ENCODE results near the gene MRPL28. TPM values are rescaled to one million over a fixed set of nuclear protein-coding genes. Genes with fewer than 3 reads are reported as not detected.
"Not testable (repeated sequence)": the region's sequence is repeated elsewhere in the genome, so short reads cannot be mapped to it uniquely, and the experiment has no call there.

The MRPL28 gene
- total RNA-seq, 1 donor: 55.4 TPM

DNA sequence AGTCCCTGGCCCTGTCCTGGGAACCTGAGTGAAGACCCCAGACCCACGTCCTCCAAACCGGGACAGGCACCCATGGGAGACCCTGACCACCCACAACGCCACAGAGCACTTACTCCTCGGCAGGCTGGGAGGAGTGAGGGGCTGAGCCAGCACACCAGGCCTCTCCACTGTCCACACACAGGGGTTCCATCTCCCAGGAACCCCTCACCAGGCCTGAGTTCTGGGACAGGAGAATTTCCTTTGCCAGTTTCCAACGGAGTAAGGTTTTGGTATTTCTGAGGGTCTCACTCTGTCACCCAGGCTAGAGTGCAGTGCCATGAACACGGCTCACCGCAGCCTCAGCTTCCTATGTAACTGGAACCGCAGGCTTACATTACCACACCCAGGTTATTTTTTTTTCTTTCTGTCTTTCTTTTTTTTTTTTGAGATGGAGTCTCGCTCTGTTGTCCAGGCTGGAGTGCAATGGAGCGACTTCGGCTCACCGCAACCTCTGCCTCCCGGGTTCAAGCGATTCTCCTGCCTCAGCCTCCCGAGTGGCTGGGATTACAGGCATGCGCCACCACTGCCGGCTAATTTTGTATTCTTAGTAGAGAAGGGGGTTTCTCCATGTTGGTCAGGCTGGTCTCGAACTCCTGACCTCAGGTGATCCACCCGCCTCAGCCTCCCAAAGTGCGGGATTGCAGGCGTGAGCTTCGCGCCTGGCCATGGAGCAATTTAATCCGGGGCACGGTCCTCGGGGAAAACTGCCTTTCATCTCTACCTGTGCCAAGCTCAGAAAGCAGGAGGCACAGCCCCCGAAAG, 9.8 kb upstream of the MRPL28 start:
- peak overlapping the region; percentile 88 for H3K4me2 ChIP-seq (ENCODE audit: insufficient read depth, low read length)
- no peaks in the 10 kb centered on the region for H3K9me3 ChIP-seq (ENCODE audit: low read depth, low read length)
- peaks cover 30% of the 10 kb centered on the region for H3K79me2 ChIP-seq (ENCODE audit: insufficient read depth, low read length)
- TF ChIP-seq, protein P1, sequence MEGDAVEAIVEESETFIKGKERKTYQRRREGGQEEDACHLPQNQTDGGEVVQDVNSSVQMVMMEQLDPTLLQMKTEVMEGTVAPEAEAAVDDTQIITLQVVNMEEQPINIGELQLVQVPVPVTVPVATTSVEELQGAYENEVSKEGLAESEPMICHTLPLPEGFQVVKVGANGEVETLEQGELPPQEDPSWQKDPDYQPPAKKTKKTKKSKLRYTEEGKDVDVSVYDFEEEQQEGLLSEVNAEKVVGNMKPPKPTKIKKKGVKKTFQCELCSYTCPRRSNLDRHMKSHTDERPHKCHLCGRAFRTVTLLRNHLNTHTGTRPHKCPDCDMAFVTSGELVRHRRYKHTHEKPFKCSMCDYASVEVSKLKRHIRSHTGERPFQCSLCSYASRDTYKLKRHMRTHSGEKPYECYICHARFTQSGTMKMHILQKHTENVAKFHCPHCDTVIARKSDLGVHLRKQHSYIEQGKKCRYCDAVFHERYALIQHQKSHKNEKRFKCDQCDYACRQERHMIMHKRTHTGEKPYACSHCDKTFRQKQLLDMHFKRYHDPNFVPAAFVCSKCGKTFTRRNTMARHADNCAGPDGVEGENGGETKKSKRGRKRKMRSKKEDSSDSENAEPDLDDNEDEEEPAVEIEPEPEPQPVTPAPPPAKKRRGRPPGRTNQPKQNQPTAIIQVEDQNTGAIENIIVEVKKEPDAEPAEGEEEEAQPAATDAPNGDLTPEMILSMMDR (IDR thresholded peaks at IDR 0.05; ENCODE audit: extremely low read depth, low read depth, low read length): no peak
- H3K4me1 ChIP-seq (ENCODE audit: insufficient read depth, low read length): peaks cover 2% of the 10 kb centered on the region
- H3K27me3 ChIP-seq (ENCODE audit: insufficient read depth, low read length): no peaks in the 10 kb centered on the region
- DNase-seq (ENCODE audit: insufficient read length, low spot score, missing footprints): no peak
- H2AFZ ChIP-seq (ENCODE audit: low read length): no peak overlapping the region
- H4K20me1 ChIP-seq (ENCODE audit: insufficient read depth, low read length): peaks cover 15% of the 10 kb centered on the region
- H3K4me3 ChIP-seq (ENCODE audit: insufficient read depth, low read length): peak overlapping the region; percentile 83
- no peak overlapping the region for H3K27ac ChIP-seq (ENCODE audit: low read depth, low read length)
- peaks cover 13% of the 10 kb centered on the region for H3K36me3 ChIP-seq (ENCODE audit: insufficient read depth, low read length)

DNA sequence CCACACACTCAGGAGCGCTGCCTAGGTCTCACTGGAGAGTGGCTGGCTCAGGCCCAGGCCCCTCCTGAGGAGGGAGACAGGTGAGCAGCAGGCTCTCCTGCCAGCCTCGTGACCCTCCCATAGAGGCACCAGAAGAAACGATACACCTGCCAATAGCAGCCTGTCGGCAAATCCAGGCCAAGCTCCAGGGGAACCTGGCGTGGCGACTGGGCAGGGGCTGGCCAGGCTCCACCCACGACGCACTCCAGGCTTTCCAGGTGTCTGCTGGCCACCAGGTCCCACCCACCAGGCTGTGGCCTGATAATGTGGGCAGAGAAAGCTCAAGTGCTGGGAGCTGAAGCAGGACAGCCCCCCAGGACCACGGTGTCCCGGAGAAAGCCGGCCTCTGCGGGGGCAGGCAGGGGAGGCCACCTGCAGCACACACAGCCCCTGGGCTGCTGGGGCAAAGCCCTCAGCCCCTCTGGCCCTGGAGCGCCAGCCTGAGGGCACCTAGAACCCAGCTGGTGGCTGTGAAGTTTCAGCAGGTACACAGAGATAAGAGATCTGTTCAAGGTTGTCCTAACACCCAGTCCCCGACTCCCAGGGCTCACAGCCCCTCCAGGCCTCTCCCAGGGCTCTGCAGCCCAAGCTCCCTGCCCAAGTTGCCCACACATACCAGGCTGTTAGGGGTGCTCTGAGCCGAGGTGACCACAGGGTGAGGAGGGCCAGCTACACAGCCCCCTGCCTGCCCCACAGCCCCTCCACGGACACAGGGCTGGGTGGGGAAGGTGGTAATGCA, 9.0 kb upstream of the MRPL28 start:
- H3K9me3 ChIP-seq (ENCODE audit: low read depth, low read length): no peaks in the 10 kb centered on the region
- TF ChIP-seq, protein P1 (IDR thresholded peaks at IDR 0.05; ENCODE audit: extremely low read depth, low read depth, low read length): no peak
- H3K27me3 ChIP-seq (ENCODE audit: insufficient read depth, low read length): no peaks in the 10 kb centered on the region
- no peak overlapping the region for H2AFZ ChIP-seq (ENCODE audit: low read length)
- no peak overlapping the region for H3K4me2 ChIP-seq (ENCODE audit: insufficient read depth, low read length)
- no peak overlapping the region for H3K27ac ChIP-seq (ENCODE audit: low read depth, low read length)
- peaks cover 2% of the 10 kb centered on the region for H3K4me1 ChIP-seq (ENCODE audit: insufficient read depth, low read length)
- no peak overlapping the region for H3K4me3 ChIP-seq (ENCODE audit: insufficient read depth, low read length)
- H3K36me3 ChIP-seq (ENCODE audit: insufficient read depth, low read length): peaks cover 21% of the 10 kb centered on the region
- H3K79me2 ChIP-seq (ENCODE audit: insufficient read depth, low read length): peaks cover 30% of the 10 kb centered on the region
- no peak for DNase-seq (ENCODE audit: insufficient read length, low spot score, missing footprints)
- peaks cover 15% of the 10 kb centered on the region for H4K20me1 ChIP-seq (ENCODE audit: insufficient read depth, low read length)

DNA sequence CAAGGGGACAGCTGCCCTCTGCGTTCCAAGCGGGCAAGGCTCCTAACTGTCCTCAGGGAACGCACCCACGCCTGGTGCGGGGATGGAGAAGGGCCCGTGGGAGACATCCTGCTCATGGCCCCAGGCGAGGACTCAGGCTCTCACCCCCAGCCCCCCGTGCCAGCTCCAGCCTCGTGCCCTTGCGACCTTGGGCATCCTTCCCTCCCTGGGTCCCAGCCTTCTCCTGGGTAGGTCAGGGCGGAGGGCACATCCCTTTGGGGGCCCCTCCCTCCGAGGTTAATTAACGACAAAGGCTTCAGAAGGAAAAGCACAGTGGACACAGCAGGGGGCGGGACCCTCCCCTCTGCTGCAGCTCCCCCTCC, 8.5 kb upstream of the MRPL28 start:
- Histone ChIP-seq H3K4me1 (ENCODE audit: insufficient read depth, low read length) (peaks cover 2% of the 10 kb centered on the region), H3K4me2 (ENCODE audit: insufficient read depth, low read length) (no peak overlapping the region), H3K79me2 (ENCODE audit: insufficient read depth, low read length) (peaks cover 30% of the 10 kb centered on the region), H4K20me1 (ENCODE audit: insufficient read depth, low read length) (peaks cover 15% of the 10 kb centered on the region), H3K9me3 (ENCODE audit: low read depth, low read length) (no peaks in the 10 kb centered on the region), H2AFZ (ENCODE audit: low read length) (no peak overlapping the region), H3K36me3 (ENCODE audit: insufficient read depth, low read length) (peaks cover 22% of the 10 kb centered on the region), H3K27me3 (ENCODE audit: insufficient read depth, low read length) (no peaks in the 10 kb centered on the region), H3K27ac (ENCODE audit: low read depth, low read length) (no peak overlapping the region), H3K4me3 (ENCODE audit: insufficient read depth, low read length) (no peak overlapping the region)
- no peak for DNase-seq (ENCODE audit: insufficient read length, low spot score, missing footprints)
- TF ChIP-seq, protein P1 (IDR thresholded peaks at IDR 0.05; ENCODE audit: extremely low read depth, low read depth, low read length): no peak

DNA sequence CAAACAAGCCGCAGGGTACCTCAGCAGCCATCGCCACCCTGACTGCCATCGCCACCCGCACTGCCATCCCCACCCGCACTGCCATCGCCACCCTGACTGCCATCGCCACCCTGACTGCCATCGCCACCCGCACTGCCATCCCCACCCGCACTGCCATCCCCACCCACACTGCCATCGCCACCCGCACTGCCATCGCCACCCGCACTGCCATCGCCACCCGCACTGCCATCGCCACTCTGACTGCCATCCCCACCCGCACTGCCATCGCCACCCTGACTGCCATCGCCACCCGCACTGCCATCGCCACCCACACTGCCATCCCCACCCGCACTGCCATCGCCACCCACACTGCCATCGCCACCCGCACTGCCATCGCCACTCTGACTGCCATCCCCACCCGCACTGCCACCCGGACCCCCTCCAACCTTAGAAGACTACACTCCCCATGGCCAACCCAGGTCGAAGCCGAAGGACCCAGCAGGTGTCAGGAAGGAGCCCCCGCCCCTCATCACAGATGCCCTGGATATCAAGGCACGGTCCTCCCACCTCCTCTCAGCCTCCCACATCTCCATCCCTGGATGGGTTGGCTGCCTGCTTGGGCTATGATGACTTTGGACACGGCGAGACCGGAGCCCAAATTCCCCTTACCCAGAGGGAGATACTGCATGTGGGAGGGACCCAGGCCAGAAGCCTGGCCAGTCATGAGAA, 7.9 kb upstream of the MRPL28 start:
- not testable (repeated sequence) for H3K27ac ChIP-seq (ENCODE audit: low read depth, low read length); H3K4me2 ChIP-seq (ENCODE audit: insufficient read depth, low read length); H3K9me3 ChIP-seq (ENCODE audit: low read depth, low read length); H3K27me3 ChIP-seq (ENCODE audit: insufficient read depth, low read length); H3K4me1 ChIP-seq (ENCODE audit: insufficient read depth, low read length); H2AFZ ChIP-seq (ENCODE audit: low read length); H3K4me3 ChIP-seq (ENCODE audit: insufficient read depth, low read length); DNase-seq (ENCODE audit: insufficient read length, low spot score, missing footprints)
- Histone ChIP-seq H3K79me2 (ENCODE audit: insufficient read depth, low read length) (peaks cover 30% of the 10 kb centered on the region), H4K20me1 (ENCODE audit: insufficient read depth, low read length) (peaks cover 15% of the 10 kb centered on the region), H3K36me3 (ENCODE audit: insufficient read depth, low read length) (peaks cover 22% of the 10 kb centered on the region)

Measured in osteoblast (primary cell).